K562 (cell line): ENCODE results near the gene TMEM217. TPM values are rescaled to one million over a fixed set of nuclear protein-coding genes. Genes with fewer than 3 reads are reported as not detected.
A peak's percentile ranks its signal among the peaks of the same experiment; 100 is the strongest.

Experiments
- ATAC-seq: fragments of 200-7000 bp; cut with Tn5 transposase; 3 replicates; pipeline ENCODE4 v1.9.1; 2020; ENCODE audit warnings: moderate library complexity
- BruUV-seq: library from RNA; stranded (reverse); fragments of 400-500 nt; replicated peaks from 2 replicates; lab custom pipeline; 2021; lab: Mats Ljungman, UMichigan
- CTCF ChIA-PET: fragments of 300-600 bp; formaldehyde crosslinking; extraction: SDS; loops from one replicate; lab custom pipeline; 2021; ENCODE audit warnings: low intra/inter-chr PET ratio; lab: Yijun Ruan, JAX
- POLR2A ChIA-PET: fragments of 300-600, 350-650 bp; sonication (Branson Sonifier 250); formaldehyde crosslinking; extraction: SDS; loops from one replicate; lab custom pipeline; 2021; ENCODE audit warnings: antibody characterized with exemption, inconsistent platforms; lab: Yijun Ruan, JAX
- DNase-seq, 4 experiments: peaks; one replicate each; pipeline versions ENCODE4 v3.0.0 to v3.0.0-alpha.2; 2011 to 2018; ENCODE audit warnings: low spot score in 3 of 4, mixed read lengths in 3 of 4; ENCODE audit errors: extremely low read depth in 1 of 4
- FAIRE-seq: peaks from 2 replicates; lab custom pipeline; 2011; peaks lifted over from hg19 to GRCh38; lab: Jason Lieb, UNC
- H2AFZ ChIP-seq: 2 replicates; pipeline ENCODE4 v1.6.0; 2011; ENCODE audit warnings: low read depth, low read length, control low read depth, inconsistent platforms
- H3K27ac ChIP-seq: fragments of 200-600 bp; 3 replicates; pipeline ENCODE4 v1.8.0; 2011; ENCODE audit warnings: low read depth, mild to moderate bottlenecking, control low read depth, inconsistent platforms, low read length, moderate library complexity, mixed read lengths; ENCODE audit errors: extremely low read depth
- H3K27me3 ChIP-seq, 2 experiments: fragments of 300-600 bp in 1 of 2; 2 replicates in 1 of 2; 3 replicates in 1 of 2; pipeline versions ENCODE4 v1.6.0 to v1.8.0; 2011; ENCODE audit warnings: inconsistent platforms in 2 of 2, low read length in 2 of 2, mild to moderate bottlenecking in 1 of 2, mixed read lengths in 1 of 2, moderate library complexity in 1 of 2; ENCODE audit not compliant: control insufficient read depth in 2 of 2, insufficient read depth in 2 of 2
- H3K36me3 ChIP-seq: fragments of 300-600 bp; 3 replicates; pipeline ENCODE4 v1.8.0; 2011; ENCODE audit warnings: mild to moderate bottlenecking, low read length, inconsistent platforms; ENCODE audit not compliant: control insufficient read depth, insufficient read depth
- H3K4me1 ChIP-seq, 2 experiments: fragments of 200-600 bp in 1 of 2; replicated peaks in 1 of 2; 2 replicates in 1 of 2; 3 replicates in 1 of 2; pipeline versions ENCODE4 v1.5.1 to v1.8.0; 2011; ENCODE audit warnings: inconsistent platforms in 2 of 2, low read length in 2 of 2, mild to moderate bottlenecking in 1 of 2, mixed read lengths in 1 of 2, moderate library complexity in 1 of 2; ENCODE audit not compliant: control insufficient read depth in 2 of 2, insufficient read depth in 2 of 2
- H3K4me2 ChIP-seq: 2 replicates; pipeline ENCODE4 v1.6.1; 2011; ENCODE audit warnings: low read length, control low read depth, inconsistent platforms, mixed read lengths; ENCODE audit not compliant: insufficient read depth
- H3K4me3 ChIP-seq: fragments of 200-600 bp; sonication (generic), shearing (Covaris generic); 2 replicates; pipeline ENCODE4 v1.5.1; 2016; ENCODE audit warnings: control low read depth, inconsistent platforms
- H3K79me2 ChIP-seq: fragments of 200-600 bp; 3 replicates; pipeline ENCODE4 v1.8.0; 2011; ENCODE audit warnings: low read length, inconsistent platforms; ENCODE audit not compliant: control insufficient read depth, insufficient read depth
- H3K9ac ChIP-seq, 2 experiments: 2 replicates each; pipeline versions ENCODE4 v1.6.0 to v1.6.1; 2011; ENCODE audit warnings: low read depth in 2 of 2, low read length in 2 of 2, control low read depth in 1 of 2, inconsistent platforms in 1 of 2, mild to moderate bottlenecking in 1 of 2, mixed read lengths in 1 of 2; ENCODE audit not compliant: insufficient read depth in 1 of 2
- H3K9me1 ChIP-seq: one replicate; pipeline ENCODE4 v1.6.0; 2011; ENCODE audit warnings: inconsistent platforms, mild to moderate bottlenecking, low read length, moderate library complexity; ENCODE audit not compliant: control insufficient read depth, insufficient read depth
- H3K9me3 ChIP-seq: replicated peaks from 2 replicates; pipeline ENCODE4 v1.5.1; 2011; ENCODE audit warnings: low read depth, low read length, inconsistent platforms; ENCODE audit not compliant: control insufficient read depth, insufficient read depth
- H4K20me1 ChIP-seq: replicated peaks from 2 replicates; pipeline ENCODE4 v1.6.1; 2011; ENCODE audit warnings: low read length, inconsistent platforms, mixed read lengths; ENCODE audit not compliant: control insufficient read depth, insufficient read depth
- CEBPB ChIP-seq: fragments of 450-650 bp; IDR thresholded peaks from 2 replicates; pipeline ENCODE4 v1.6.1; 2016; ENCODE audit warnings: missing genetic modification characterization, missing compliant biosample characterization
- CEBPG ChIP-seq, 3 experiments: fragments of 200-800 bp in 1 of 3; sonication (Bioruptor generic) in 1 of 3; sonication (generic) in 1 of 3; formaldehyde crosslinking in 1 of 3; IDR thresholded peaks in 2 of 3; conservative IDR thresholded peaks in 1 of 3; 2 replicates each; pipeline versions ENCODE4 v1.6.1 to v1.8.0; 2016 to 2022; ENCODE audit warnings: missing compliant biosample characterization in 2 of 3, missing genetic modification characterization in 2 of 3, mild to moderate bottlenecking in 1 of 3, missing genetic modification reagents in 1 of 3
- FOXA3 ChIP-seq, 2 experiments: fragments of 450-650 bp in 1 of 2; sonication (generic) in 1 of 2; formaldehyde crosslinking; IDR thresholded peaks in 1 of 2; conservative IDR thresholded peaks in 1 of 2; 2 replicates each; pipeline versions ENCODE4 v1.4.0 to v1.8.0; 2020 to 2022; ENCODE audit warnings: mild to moderate bottlenecking in 2 of 2, missing genetic modification reagents in 1 of 2
- RBBP5 ChIP-seq: fragments of 200-600 bp; sonication (generic); IDR thresholded peaks from 2 replicates; pipeline ENCODE4 v1.6.1; 2012; ENCODE audit warnings: borderline replicate concordance, mild to moderate bottlenecking, low read length, control low read depth, inconsistent platforms; ENCODE audit not compliant: insufficient read depth, poor library complexity, severe bottlenecking
- RBM25 ChIP-seq: fragments of 200-400 bp; formaldehyde crosslinking; IDR thresholded peaks from 2 replicates; pipeline ENCODE4 v1.6.1; 2018; ENCODE audit warnings: low read length, low read depth, moderate library complexity; ENCODE audit not compliant: severe bottlenecking
- TAF15 ChIP-seq: fragments of 200-400 bp; formaldehyde crosslinking; IDR thresholded peaks from 2 replicates; pipeline ENCODE4 v1.6.1; 2017; ENCODE audit warnings: mild to moderate bottlenecking, low read depth, low read length, moderate library complexity
- YY1 ChIP-seq, 3 experiments: IDR thresholded peaks; 2 replicates each; pipeline ENCODE4 v1.6.1; 2011; ENCODE audit warnings: low read length in 2 of 3, mild to moderate bottlenecking in 2 of 3, moderate library complexity in 2 of 3, borderline replicate concordance in 1 of 3, control low read depth in 1 of 3, low read depth in 1 of 3; ENCODE audit not compliant: insufficient read depth in 3 of 3, insufficient replicate concordance in 2 of 3, control insufficient read depth in 1 of 3, insufficient read length in 1 of 3; ENCODE audit errors: extremely low read depth in 1 of 3
- WGBS: fragments of 100-300 bp; shearing (Covaris generic); methylation state at CpG from one replicate; pipeline ENCODE4 v1.1.6; 2016; ENCODE audit warnings: low coverage, mixed read lengths; ENCODE audit not compliant: insufficient coverage; ENCODE audit errors: missing lambda C conversion rate; 5-methylcytosine and 5-hydroxymethylcytosine counted together
- in situ Hi-C: fragments of 300-500 bp; cut with MboI; formaldehyde crosslinking; loops from 4 replicates; pipeline ENCODE4 v1.15.0; 2018; ENCODE audit warnings: inconsistent platforms, mixed read lengths
- intact Hi-C: fragments of 100-400 bp; cut with micrococcal nuclease; formaldehyde crosslinking; loops from 2 replicates; pipeline ENCODE4 v1.14.2; 2022
- polyA plus RNA-seq, 8 experiments: library from polyadenylated mRNA; depleted of rRNA in 4 of 8; stranded (reverse) in 5 of 8; unstranded in 3 of 8; fragments of >200 nt; fragmentation: Nextera tagmentation in 2 of 8; fragmentation: Illumina TruSeq in 1 of 8; extraction: Ambion mirVana in 2 of 8; extraction: Trizol in 1 of 8; gene quantifications; 2 replicates each; pipeline versions ENCODE4 v1.2.1 to v1.2.3, GENCODE V29; 2011 to 2014; ENCODE audit warnings: inconsistent platforms in 1 of 8, missing spikeins in 1 of 8
- total RNA-seq, 7 experiments: library from RNA; depleted of rRNA in 6 of 7; stranded (reverse); fragments of >200 nt in 6 of 7; fragmentation: Illumina TruSeq in 2 of 7; extraction: Trizol in 2 of 7; gene quantifications; 2 replicates each; pipeline versions ENCODE4 v1.2.1 to v1.2.3, GENCODE V29; 2011 to 2021; ENCODE audit warnings: low replicate concordance in 1 of 7

TMEM217 gene
- total and polyA plus RNA-seq, 9 of the 15 experiments (the other 6 are each of a cell fraction or from before 2014, with no cell fraction given), result 1.3 to 8.0 (median 1.9) TPM

DNA sequence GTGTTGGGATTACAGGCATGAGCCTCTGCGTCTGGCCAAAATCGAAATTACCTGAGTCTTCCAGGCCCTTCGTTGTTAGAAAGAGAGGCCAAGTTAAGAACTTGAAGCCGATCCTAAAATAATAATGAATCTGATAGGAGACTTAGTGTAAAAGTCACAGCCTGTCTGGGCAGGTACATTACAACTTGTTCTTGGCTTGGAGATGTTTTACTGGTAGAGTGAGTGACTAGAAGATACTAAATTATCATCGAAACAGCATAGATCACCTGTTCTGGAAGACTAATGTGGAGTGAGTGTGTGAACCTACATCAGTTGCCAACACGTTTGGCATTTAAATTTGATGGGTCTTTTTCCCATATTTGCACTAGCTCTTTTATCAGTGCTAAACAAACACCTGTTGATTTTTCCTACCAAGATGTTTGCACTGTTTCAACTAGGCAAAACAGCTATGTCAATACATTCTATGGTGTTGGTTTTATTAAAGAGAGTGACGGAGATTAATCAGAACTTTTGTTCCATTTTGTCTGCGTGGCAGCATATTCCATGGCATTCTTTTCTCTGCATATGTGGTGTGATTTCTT, 4.6 kb upstream of the TMEM217 start:
- in situ Hi-C loops (no loop called here), intact Hi-C loops (no loop called here)
- H3K4me3 ChIP-seq, result no peak overlapping the region
- H3K27me3 ChIP-seq, result no peaks in the 10 kb centered on the region
- TF ChIP-seq YY1 (IDR thresholded peaks at IDR 0.05; ENCODE audit: borderline replicate concordance in 1 of 3, control insufficient read depth in 1 of 3, extremely low read depth in 1 of 3, insufficient read depth in 3 of 3, insufficient read length in 1 of 3, insufficient replicate concordance in 2 of 3, low read depth in 1 of 3, low read length in 2 of 3) (no peak), FOXA3 (CRISPR knock-in tag; conservative IDR thresholded peaks at IDR 0.05 in 1 of 2, IDR thresholded peaks at IDR 0.05 in 1 of 2) (0 out of 4 replicates have a peak, but pooled peaks of 1 of the 2 experiments have one; percentile 50)
- CTCF ChIA-PET, result no interaction called here
- no TSS peak for BruUV-seq
- H3K79me2 ChIP-seq, result peaks cover 87% of the 10 kb centered on the region
- peaks cover 14% of the 10 kb centered on the region; the same call in 1 of the 3 replicates for H3K36me3 ChIP-seq
- H2AFZ ChIP-seq, result no peak overlapping the region
- H3K9me3 ChIP-seq, result no peaks in the 10 kb centered on the region
- ATAC-seq (no peak), DNase-seq (no peak), FAIRE-seq (no peak)
- no peak overlapping the region for H3K9ac ChIP-seq
- H3K4me1 ChIP-seq, result peaks cover 5 to 7% of the 10 kb centered on the region in 2 experiments; a peak in 3 of 5 replicates
- POLR2A ChIA-PET, result interaction anchor here (1.4 kb wide), 2 partner anchors 20 to 27 kb away, joined by 3 to 4 read pairs; no protein-coding TSS in a partner anchor
- H4K20me1 ChIP-seq, result peaks cover 6% of the 10 kb centered on the region; the same call in 1 of the 2 replicates
- WGBS, result 64% methylated on average over 8 of the region's 8 CpGs
- no peak overlapping the region for H3K4me2 ChIP-seq
- no peak overlapping the region for H3K27ac ChIP-seq
- no peaks in the 10 kb centered on the region for H3K9me1 ChIP-seq

DNA sequence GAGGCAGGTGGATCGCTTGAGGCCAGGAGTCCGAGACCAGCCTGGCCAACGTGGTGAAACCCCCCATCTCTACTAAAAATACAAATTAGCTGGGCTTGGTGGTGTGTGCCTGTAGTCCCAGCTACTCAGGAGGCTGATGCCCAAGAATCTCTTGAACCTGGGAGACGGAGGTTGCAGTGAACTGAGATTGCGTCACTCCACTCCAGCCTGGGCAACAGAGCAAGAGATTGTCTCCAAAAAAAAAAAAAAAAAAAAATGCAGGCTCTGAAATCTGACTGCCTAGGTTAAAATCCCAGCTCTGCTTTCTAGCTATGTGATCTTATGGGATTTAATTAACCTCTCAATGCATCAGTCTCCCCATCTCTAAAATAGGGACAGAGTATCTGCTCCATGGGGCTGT, 3.3 kb upstream of the TMEM217 start:
- Histone ChIP-seq H3K9me1 (no peaks in the 10 kb centered on the region), H3K79me2 (peaks cover 83% of the 10 kb centered on the region), H3K27ac (no peak overlapping the region), H3K9ac (no peak overlapping the region), H3K9me3 (no peaks in the 10 kb centered on the region), H4K20me1 (peaks cover 6% of the 10 kb centered on the region; the same call in 1 of the 2 replicates), H2AFZ (no peak overlapping the region), H3K4me3 (no peak overlapping the region), H3K4me2 (no peak overlapping the region), H3K27me3 (no peaks in the 10 kb centered on the region), H3K4me1 (peaks cover 7 to 14% of the 10 kb centered on the region in 2 experiments; a peak in 3 of 5 replicates), H3K36me3 (peaks cover 14% of the 10 kb centered on the region; the same call in 1 of the 3 replicates)
- in situ Hi-C loops, result no loop called here
- ChIA-PET CTCF (no interaction called here), POLR2A (interaction anchor here (1.0 to 1.4 kb wide), 5 partner anchors 9 to 154 kb away, joined by 3 read pairs; no protein-coding TSS in a partner anchor)
- WGBS, result 96% methylated on average over 5 of the region's 5 CpGs
- TF ChIP-seq RBM25, result peak; percentile 21
- no peak for TF ChIP-seq TAF15
- peak; percentile 77 for TF ChIP-seq CEBPB (tag)
- no peak for TF ChIP-seq RBBP5
- TF ChIP-seq CEBPG (CRISPR knock-in tag; IDR thresholded peaks at IDR 0.05), result no peak
- TF ChIP-seq CEBPG (tag; conservative IDR thresholded peaks at IDR 0.05 in 1 of 2, IDR thresholded peaks at IDR 0.05 in 1 of 2), result peak; percentile 40 to 60; a peak in 2 of 4 replicates
- no TSS peak for BruUV-seq
- no peak for DNase-seq
- no peak for ATAC-seq
- FAIRE-seq, result no peak
- intact Hi-C loops, result no loop called here
